ENCODE results near the gene KCNQ1. TPM values are rescaled to one million over a fixed set of nuclear protein-coding genes. Genes with fewer than 3 reads are reported as not detected.
A peak's percentile ranks its signal among the peaks of the same experiment; 100 is the strongest.

The KCNQ1 gene
- total and polyA plus RNA-seq, 2 experiments from 2014 or later: 0.45 to 0.87 TPM

GRCh38 chr11:2868506-2869133 lies 423.8 kb downstream of the KCNQ1 start:
- H3K4me2 ChIP-seq: peak overlapping the region; percentile 78

More at GRCh38 chr11:2868506-2869133, 423.8 kb downstream of the KCNQ1 start:
- no peak overlapping the region for H2AFZ ChIP-seq
- H3K36me3 Mint-ChIP-seq (ENCODE audit: low read depth): peaks cover 5% of the 10 kb centered on the region; the same call in 1 of the 3 replicates
- no peaks in the 10 kb centered on the region for H3K79me2 ChIP-seq (replicated peaks; ENCODE audit: insufficient read depth)
- peaks cover 68% of the 10 kb centered on the region for H3K27me3 Mint-ChIP-seq (ENCODE audit: insufficient read depth, low read depth, poor library complexity)
- peaks cover 19% of the 10 kb centered on the region; the same call in 1 of the 2 replicates for H3F3A ChIP-seq (replicated peaks; ENCODE audit: low read depth)
- H3K4me3 Mint-ChIP-seq: peak overlapping the region; percentile 59
- H3K4me1 Mint-ChIP-seq: peaks cover 42% of the 10 kb centered on the region
- peaks cover 35% of the 10 kb centered on the region for H3K4me1 ChIP-seq (ENCODE audit: insufficient read depth)
- peak overlapping the region; percentile 44 for H3K4me3 ChIP-seq
- DNase-seq (ENCODE audit: low spot score) (no peak), ATAC-seq (peak; percentile 6; the same call in 2 of the 3 replicates)
- peaks cover 85% of the 10 kb centered on the region for H3K27me3 ChIP-seq (ENCODE audit: insufficient read depth)
- H3K27ac ChIP-seq (ENCODE audit: low read depth): no peak overlapping the region
- no peaks in the 10 kb centered on the region for H3K9me2 ChIP-seq (ENCODE audit: insufficient read depth)
- H3K27ac Mint-ChIP-seq: no peak overlapping the region
- no peak for TF ChIP-seq STAT1 (IDR thresholded peaks at IDR 0.05; ENCODE audit: unreplicated experiment)
- no peak for TF ChIP-seq ETS1 (IDR thresholded peaks at IDR 0.05)
- no peak for TF ChIP-seq ZNF114 (CRISPR knock-in tag; IDR thresholded peaks at IDR 0.05)
- TF ChIP-seq ZNF462 (CRISPR knock-in tag; IDR thresholded peaks at IDR 0.05): no peak
- no peak for TF ChIP-seq REST (IDR thresholded peaks at IDR 0.05; ENCODE audit: unreplicated experiment)
- TF ChIP-seq POLR2AphosphoS5 (IDR thresholded peaks at IDR 0.05; ENCODE audit: low read depth): no peak
- no peak for TF ChIP-seq JUNB (IDR thresholded peaks at IDR 0.05; ENCODE audit: unreplicated experiment)
- H4K20me1 ChIP-seq (replicated peaks; ENCODE audit: insufficient read depth): no peaks in the 10 kb centered on the region
- H3K36me3 ChIP-seq (ENCODE audit: insufficient read depth): no peaks in the 10 kb centered on the region
- H3K9me3 Mint-ChIP-seq: peaks cover 8% of the 10 kb centered on the region

All from GM23338 (cell line).